HCT116 (cell line): ENCODE measurements around the gene CTTNBP2. TPM values are rescaled to one million over a fixed set of nuclear protein-coding genes. Genes with fewer than 3 reads are reported as not detected.

Experiments used
- ATAC-seq: fragments of 200-7000 bp; cut with Tn5 transposase; 2 replicates; pipeline ENCODE4 v1.9.1; 2020; ENCODE audit warnings: mild to moderate bottlenecking, moderate library complexity
- BruUV-seq: library from RNA; stranded (reverse); fragments of 400-500 nt; replicated peaks from 2 replicates; lab custom pipeline; 2021; lab: Mats Ljungman, UMichigan
- CTCF ChIA-PET: fragments of 300-600 bp; sonication (Branson Sonifier 250); formaldehyde crosslinking; loops from one replicate; lab custom pipeline; 2021; ENCODE audit warnings: antibody characterized with exemption; lab: Charles Lee
- POLR2A ChIA-PET: fragments of 300-600, 350-600 bp; sonication (Branson Sonifier 250); formaldehyde crosslinking; loops from one replicate; lab custom pipeline; 2021; ENCODE audit warnings: antibody characterized with exemption; lab: Charles Lee
- RAD21 ChIA-PET, 2 experiments: fragments of 300-600 bp; sonication (Branson Sonifier 250); formaldehyde crosslinking; loops; one replicate each; lab custom pipeline; 2023; ENCODE audit warnings: low total read pairs in 2 of 2; ENCODE audit not compliant: uncharacterized antibody in 2 of 2, unreplicated experiment in 2 of 2, low non-redundant PET in 1 of 2; lab: Charles Lee
- DNase-seq: peaks from one replicate; pipeline ENCODE4 v3.0.0-alpha.2; 2010; ENCODE audit warnings: low read depth, low spot score
- H2AFZ ChIP-seq: fragments of 200-600 bp; shearing (Covaris generic), sonication (generic); 2 replicates; pipeline ENCODE4 v1.6.1; 2017; ENCODE audit warnings: low read depth, mixed run types, mixed read lengths, antibody characterized with exemption, low read length; ENCODE audit not compliant: poor library complexity, severe bottlenecking
- H3K27ac ChIP-seq: 2 replicates; pipeline ENCODE4 v1.5.1; 2012; ENCODE audit warnings: low read depth, low read length
- H3K27me3 ChIP-seq: fragments of 200-600 bp; sonication (generic); 2 replicates; pipeline ENCODE4 v1.6.1; 2016; ENCODE audit warnings: mixed run types, low read length, mixed read lengths; ENCODE audit not compliant: insufficient read depth
- H3K36me3 ChIP-seq, 2 experiments: fragments of 200-500 bp in 1 of 2; fragments of 200-600 bp in 1 of 2; sonication (Bioruptor generic) in 1 of 2; sonication (generic) in 1 of 2; 2 replicates each; pipeline versions ENCODE4 v1.5.1 to v1.6.1; 2014 to 2016; ENCODE audit warnings: low read length in 2 of 2, inconsistent platforms in 1 of 2, mixed read lengths in 1 of 2, mixed run types in 1 of 2; ENCODE audit not compliant: insufficient read depth in 2 of 2, control insufficient read depth in 1 of 2
- H3K4me1 ChIP-seq, 2 experiments: fragments of 200-600 bp in 1 of 2; sonication (generic) in 1 of 2; 2 replicates each; pipeline versions ENCODE4 v1.5.1 to v1.6.1; 2012 to 2017; ENCODE audit warnings: low read length in 2 of 2, inconsistent platforms in 1 of 2, mild to moderate bottlenecking in 1 of 2, mixed read lengths in 1 of 2, mixed run types in 1 of 2, moderate library complexity in 1 of 2; ENCODE audit not compliant: insufficient read depth in 2 of 2, control insufficient read depth in 1 of 2
- H3K4me2 ChIP-seq: fragments of 200-600 bp; sonication (generic); 2 replicates; pipeline ENCODE4 v1.6.1; 2017; ENCODE audit warnings: mixed run types, low read length, mixed read lengths
- H3K4me3 ChIP-seq, 2 experiments: fragments of 200-600 bp in 1 of 2; sonication (generic) in 1 of 2; replicated peaks in 1 of 2; 2 replicates each; pipeline ENCODE4 v1.5.1; 2011 to 2016; ENCODE audit warnings: low read length in 2 of 2, control low read depth in 1 of 2, low read depth in 1 of 2, mild to moderate bottlenecking in 1 of 2, mixed read lengths in 1 of 2, mixed run types in 1 of 2
- H3K79me2 ChIP-seq: fragments of 200-600 bp; sonication (generic); 2 replicates; pipeline ENCODE4 v1.6.1; 2017; ENCODE audit warnings: mild to moderate bottlenecking, mixed run types, low read length, moderate library complexity, mixed read lengths; ENCODE audit not compliant: insufficient read depth
- H3K9ac ChIP-seq: fragments of 200-600 bp; sonication (generic); 2 replicates; pipeline ENCODE4 v1.6.1; 2016; ENCODE audit warnings: low read length, mixed read lengths
- H3K9me2 ChIP-seq: fragments of 200-600 bp; sonication (generic), shearing (Covaris generic); 2 replicates; pipeline ENCODE4 v1.6.1; 2017; ENCODE audit warnings: mixed run types, mild to moderate bottlenecking, moderate library complexity; ENCODE audit not compliant: insufficient read depth
- H3K9me3 ChIP-seq, 2 experiments: fragments of 200-500 bp in 1 of 2; fragments of 200-600 bp in 1 of 2; sonication (Bioruptor generic) in 1 of 2; sonication (generic) in 1 of 2; 2 replicates each; pipeline ENCODE4 v1.6.1; 2014 to 2017; ENCODE audit warnings: low read length in 2 of 2, mixed read lengths in 2 of 2, inconsistent platforms in 1 of 2, low read depth in 1 of 2, mild to moderate bottlenecking in 1 of 2, mixed run types in 1 of 2, moderate library complexity in 1 of 2; ENCODE audit not compliant: control insufficient read depth in 1 of 2, insufficient read depth in 1 of 2
- H4K20me1 ChIP-seq: fragments of 200-600 bp; sonication (generic), shearing (Covaris generic); 2 replicates; pipeline ENCODE4 v1.6.1; 2017; ENCODE audit warnings: mixed run types, mild to moderate bottlenecking, moderate library complexity; ENCODE audit not compliant: insufficient read depth
- ATF3 ChIP-seq: IDR thresholded peaks from 2 replicates; pipeline ENCODE4 v1.6.1; 2012
- CBX3 ChIP-seq: IDR thresholded peaks from 2 replicates; pipeline ENCODE4 v1.6.1; 2012; ENCODE audit warnings: low read depth
- EGR1 ChIP-seq: IDR thresholded peaks from 2 replicates; pipeline ENCODE4 v1.6.1; 2012; ENCODE audit warnings: low read depth
- EZH2 ChIP-seq: fragments of 200-600 bp; sonication (generic); IDR thresholded peaks from 2 replicates; pipeline ENCODE4 v1.6.1; 2017; ENCODE audit warnings: antibody characterized with exemption, mixed run types
- FOSL1 ChIP-seq: IDR thresholded peaks from 2 replicates; pipeline ENCODE4 v1.6.1; 2012; ENCODE audit warnings: low read depth
- JUND ChIP-seq: IDR thresholded peaks from 2 replicates; pipeline ENCODE4 v1.6.1; 2012
- MAX ChIP-seq: IDR thresholded peaks from 2 replicates; pipeline ENCODE4 v1.6.1; 2012
- POLR2AphosphoS5 ChIP-seq: IDR thresholded peaks from 2 replicates; pipeline ENCODE4 v1.6.1; 2011; ENCODE audit warnings: mild to moderate bottlenecking, low read depth, low read length, moderate library complexity
- REST ChIP-seq: IDR thresholded peaks from 2 replicates; pipeline ENCODE4 v1.6.1; 2012; ENCODE audit warnings: low read depth
- SIN3A ChIP-seq: IDR thresholded peaks from 2 replicates; pipeline ENCODE4 v1.6.1; 2012; ENCODE audit warnings: low read depth
- SP1 ChIP-seq: IDR thresholded peaks from 2 replicates; pipeline ENCODE4 v1.6.1; 2012; ENCODE audit warnings: low read depth
- YY1 ChIP-seq: IDR thresholded peaks from 2 replicates; pipeline ENCODE4 v1.6.1; 2011; ENCODE audit warnings: low read length, low read depth, moderate library complexity, mild to moderate bottlenecking; ENCODE audit not compliant: insufficient replicate concordance; ENCODE audit errors: extremely low read depth
- ZBTB33 ChIP-seq: IDR thresholded peaks from 2 replicates; pipeline ENCODE4 v1.6.1; 2011; ENCODE audit warnings: mild to moderate bottlenecking, low read length, moderate library complexity; ENCODE audit not compliant: insufficient replicate concordance; ENCODE audit errors: extremely low read depth
- ZFX ChIP-seq: fragments of 450-650 bp; IDR thresholded peaks from 2 replicates; pipeline ENCODE4 v1.6.1; 2017
- ZNF274 ChIP-seq: fragments of 200-500 bp; sonication (Bioruptor generic); IDR thresholded peaks from 2 replicates; pipeline ENCODE4 v1.6.1; 2014; ENCODE audit warnings: mild to moderate bottlenecking, low read depth, low read length, inconsistent platforms
- intact Hi-C: fragments of 100-400 bp; cut with micrococcal nuclease; formaldehyde crosslinking; loops from 2 replicates; pipeline ENCODE4 v1.10.0; 2022
- total RNA-seq: library from RNA; stranded (reverse); gene quantifications from one replicate; pipeline ENCODE4 v1.2.1, GENCODE V29; 2021; ENCODE audit not compliant: unreplicated experiment

CTTNBP2 gene
- total RNA-seq, 1 experiment from 2014 or later: 5.4 TPM

GRCh38 chr7:117739085-117739484 is 134.2 kb downstream of the CTTNBP2 start:
- H3K4me3 ChIP-seq: no peak overlapping the region
- RAD21 ChIA-PET: no interaction called here
- BruUV-seq: no TSS peak
- H3K9me3 ChIP-seq: no peaks in the 10 kb centered on the region
- intact Hi-C loops: no loop called here
- DNase-seq: no peak
- H4K20me1 ChIP-seq: no peaks in the 10 kb centered on the region
- no peaks in the 10 kb centered on the region for H3K27me3 ChIP-seq
- no peak overlapping the region for H3K27ac ChIP-seq
- no peaks in the 10 kb centered on the region for H3K36me3 ChIP-seq
- no peaks in the 10 kb centered on the region for H3K79me2 ChIP-seq
- POLR2A ChIA-PET: no interaction called here
- H3K9ac ChIP-seq: no peak overlapping the region
- CTCF ChIA-PET: no interaction called here
- TF ChIP-seq ZFX: no peak
- TF ChIP-seq JUND: no peak
- TF ChIP-seq ZBTB33: no peak
- TF ChIP-seq SIN3A: no peak
- no peak for TF ChIP-seq ATF3
- TF ChIP-seq EGR1: no peak
- TF ChIP-seq MAX: no peak
- no peak for TF ChIP-seq SP1
- no peak for TF ChIP-seq REST
- TF ChIP-seq ZNF274: no peak
- TF ChIP-seq YY1: no peak
- no peak for TF ChIP-seq FOSL1
- TF ChIP-seq POLR2AphosphoS5: no peak
- TF ChIP-seq CBX3: no peak
- TF ChIP-seq EZH2: no peak
- TF ChIP-seq, all 23 proteins: peak for 0
- no peak for ATAC-seq
- no peak overlapping the region for H3K4me2 ChIP-seq
- H3K9me2 ChIP-seq: no peaks in the 10 kb centered on the region
- H3K4me1 ChIP-seq: no peaks in the 10 kb centered on the region
- H2AFZ ChIP-seq: no peak overlapping the region
